HG03378 (cell line): ENCODE measurements around the gene SMIM22.
A peak's percentile ranks its signal among the peaks of the same experiment; 100 is the strongest.

Experiments used
- ATAC-seq: cut with Tn5 transposase; IDR thresholded peaks from one replicate; pipeline ENCODE4 v1.9.1; 2021; ENCODE audit warnings: mild to moderate bottlenecking, moderate library complexity; ENCODE audit not compliant: unreplicated experiment

SMIM22 gene

DNA sequence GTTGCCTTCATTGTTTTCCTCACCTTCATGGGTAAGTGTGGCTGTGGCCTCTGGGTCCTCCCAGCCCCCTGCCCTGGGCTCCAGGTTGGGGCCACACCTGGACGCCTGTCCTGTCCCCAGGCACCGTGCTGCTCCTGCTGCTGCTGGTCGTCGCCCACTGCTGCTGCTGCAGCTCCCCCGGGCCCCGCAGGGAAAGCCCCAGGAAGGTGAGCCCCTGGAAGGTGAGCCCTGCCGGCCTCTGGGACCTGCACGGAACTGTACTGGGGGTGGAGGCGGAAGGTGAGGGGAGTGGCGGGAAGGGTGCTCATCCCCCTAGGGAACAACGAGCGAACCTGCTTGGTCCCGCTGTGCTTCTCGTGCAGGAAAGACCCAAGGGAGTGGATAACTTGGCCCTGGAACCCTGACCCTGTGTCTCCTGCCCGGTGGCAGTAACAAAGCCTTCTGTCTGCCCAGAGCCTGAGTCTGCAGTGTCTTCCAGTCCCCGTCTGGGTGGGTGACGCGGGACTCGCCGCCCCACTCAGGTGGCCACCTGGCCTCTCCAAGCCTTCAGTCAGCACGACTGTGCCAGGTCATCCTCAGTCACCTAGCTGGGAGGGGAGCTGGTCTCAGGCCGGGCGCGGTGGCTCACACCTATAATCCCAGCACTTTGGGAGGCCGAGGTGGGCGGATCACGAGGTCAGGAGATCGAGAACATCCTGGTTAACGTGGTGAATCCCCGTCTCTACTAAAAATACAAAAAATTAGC lies 831 bp downstream of the SMIM22 start:
- ATAC-seq: no peak

DNA sequence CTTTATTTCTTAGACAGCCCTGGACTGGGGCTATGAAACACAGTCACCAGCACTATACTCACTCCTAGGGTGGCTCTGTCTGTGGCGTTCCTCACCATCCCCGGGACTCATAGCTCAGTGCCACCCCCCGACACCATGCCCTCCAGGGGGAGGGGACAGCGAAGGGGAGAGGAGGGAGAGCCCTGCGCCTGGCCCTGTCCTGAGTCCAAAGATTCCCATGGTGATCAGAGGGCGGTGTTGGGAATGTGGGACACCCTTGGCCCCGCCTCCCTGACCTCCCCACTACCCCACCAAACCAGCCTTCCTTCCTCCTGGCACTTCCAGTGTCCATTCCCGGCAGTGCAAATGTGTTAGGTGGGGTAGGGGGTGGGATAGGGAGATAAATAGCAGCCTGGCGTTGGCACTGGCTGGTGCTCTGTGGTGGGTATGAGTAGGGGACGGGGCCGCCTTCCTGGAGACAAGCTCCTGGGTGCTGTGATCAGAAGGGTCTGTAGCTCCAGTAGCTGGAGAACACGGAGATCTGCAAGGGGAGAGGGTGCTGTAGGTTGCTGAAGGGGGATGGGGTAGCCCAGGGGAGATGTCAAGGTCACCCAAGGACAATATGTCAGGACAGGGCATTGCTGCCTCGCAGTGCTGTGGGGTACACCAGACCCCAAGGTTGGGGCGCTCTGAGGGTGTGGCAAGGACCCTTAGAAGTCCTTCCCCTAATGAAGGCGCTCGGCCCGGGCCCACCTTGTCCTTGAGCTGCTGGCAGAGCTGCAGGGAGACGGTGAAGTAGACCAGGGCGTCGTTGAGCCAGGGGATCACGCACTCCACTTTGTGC lies 2.0 kb downstream of the SMIM22 start:
- ATAC-seq: no peak

DNA sequence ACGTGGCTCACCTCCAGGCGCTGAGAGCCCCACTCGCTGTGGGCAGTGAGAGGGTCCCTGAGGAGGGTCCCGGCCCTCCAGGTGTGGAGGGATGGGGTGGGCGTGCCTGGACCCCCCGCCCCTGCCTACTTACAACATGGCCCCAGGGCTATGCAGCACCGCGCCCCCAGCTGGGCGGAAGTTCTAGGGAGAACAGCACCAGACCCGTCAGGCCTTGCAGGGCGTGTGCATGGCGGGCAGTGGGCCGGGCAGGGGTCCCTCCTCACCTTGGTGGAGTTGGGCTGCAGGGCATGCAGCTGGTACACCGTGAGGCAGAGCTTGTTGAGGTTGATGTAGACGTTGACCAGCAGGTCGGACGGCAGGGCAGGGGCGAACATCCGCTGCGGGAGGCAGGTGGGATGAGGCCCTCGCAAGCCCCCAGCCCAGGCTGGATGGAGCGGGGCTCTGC lies 2.7 kb downstream of the SMIM22 start:
- ATAC-seq: no peak

DNA sequence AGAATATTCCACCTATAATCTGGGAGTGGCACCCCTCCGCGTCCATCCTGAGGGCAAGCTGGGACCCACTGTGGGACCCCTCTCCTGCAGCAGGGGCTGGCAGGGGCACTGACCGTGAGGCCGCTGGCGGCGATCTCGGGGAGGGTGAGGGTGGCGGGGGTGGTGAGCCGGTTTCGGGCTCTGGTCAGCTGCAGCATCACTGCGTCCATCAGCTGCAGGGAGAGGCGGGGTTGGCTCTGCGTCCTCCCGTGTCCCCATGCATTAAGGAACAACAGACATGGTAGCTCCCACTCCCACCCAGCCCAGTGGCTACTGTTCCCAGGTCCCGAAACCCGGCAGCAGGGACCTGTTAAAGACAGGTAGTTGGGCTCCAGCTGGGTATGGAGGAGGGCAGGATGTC lies 3.3 kb downstream of the SMIM22 start:
- no peak for ATAC-seq

DNA sequence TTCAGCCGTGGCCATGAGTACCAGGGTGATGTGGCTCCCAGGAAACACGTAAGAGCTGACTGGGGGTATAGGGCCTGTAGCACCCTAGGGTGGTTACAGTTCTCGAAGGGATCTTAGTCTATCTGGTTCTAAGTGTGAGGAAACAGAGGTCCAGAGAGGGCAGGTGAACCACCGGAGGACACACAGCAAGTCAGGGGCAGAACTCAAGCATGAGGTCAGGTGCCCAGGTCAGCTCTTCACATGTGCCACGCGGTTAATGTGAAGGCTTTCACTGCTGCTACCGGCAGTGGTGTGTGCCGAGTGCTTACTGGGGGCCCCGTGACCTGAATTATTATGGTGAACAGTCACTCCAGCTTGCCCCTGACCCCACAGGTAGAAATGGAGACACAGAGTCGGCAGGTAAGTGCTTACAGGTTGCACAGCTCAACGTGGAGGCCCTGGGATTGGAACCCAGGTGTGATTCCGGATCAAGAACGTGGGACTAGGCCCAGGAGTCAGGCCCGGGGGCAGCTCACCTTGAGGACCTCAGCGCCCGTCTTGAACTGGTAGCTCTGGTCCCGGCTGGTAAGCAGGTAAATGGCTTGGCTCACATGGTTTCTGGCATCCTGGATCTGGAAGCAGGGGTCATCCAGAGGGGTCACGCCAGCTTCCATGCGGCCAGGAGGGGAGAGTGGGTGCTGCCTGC lies 4.1 kb downstream of the SMIM22 start:
- ATAC-seq: no peak

DNA sequence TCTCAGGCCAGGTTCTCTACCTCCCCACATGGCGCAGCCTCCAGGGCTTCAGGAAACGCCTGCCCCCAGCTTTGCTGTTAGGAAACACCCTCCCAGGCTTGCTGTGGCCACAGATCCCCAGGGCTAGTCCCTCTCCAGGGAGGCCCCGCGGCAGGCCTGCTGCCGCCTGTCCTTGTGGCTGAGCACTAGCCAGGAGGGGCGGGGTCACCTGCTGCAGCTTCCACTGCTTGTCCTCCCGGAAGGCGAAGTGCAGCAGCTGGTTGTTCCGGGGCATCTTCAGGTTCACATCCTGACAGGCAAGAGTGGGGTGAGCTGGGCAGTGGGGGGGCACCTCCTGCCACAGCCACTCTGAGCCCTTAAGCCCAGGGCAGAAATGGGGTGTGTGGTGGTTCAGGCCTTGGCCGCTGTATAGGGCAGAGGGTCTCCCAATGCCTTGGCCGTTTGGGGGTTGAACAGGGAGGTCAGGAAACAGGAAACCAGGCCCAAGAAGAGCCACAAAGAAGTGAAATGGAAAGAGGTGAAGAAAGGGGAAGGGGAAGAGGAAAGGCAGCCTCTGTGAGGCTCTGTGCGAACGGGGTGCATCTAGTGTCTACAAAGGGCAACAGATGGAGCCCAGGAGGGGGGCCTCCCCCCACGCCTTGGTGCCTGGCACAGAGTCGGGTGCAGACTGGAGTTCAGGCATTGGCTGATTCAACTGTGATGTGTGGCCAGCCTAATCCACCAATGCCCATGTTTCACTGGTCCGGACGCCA lies 5.3 kb downstream of the SMIM22 start:
- ATAC-seq: no peak

DNA sequence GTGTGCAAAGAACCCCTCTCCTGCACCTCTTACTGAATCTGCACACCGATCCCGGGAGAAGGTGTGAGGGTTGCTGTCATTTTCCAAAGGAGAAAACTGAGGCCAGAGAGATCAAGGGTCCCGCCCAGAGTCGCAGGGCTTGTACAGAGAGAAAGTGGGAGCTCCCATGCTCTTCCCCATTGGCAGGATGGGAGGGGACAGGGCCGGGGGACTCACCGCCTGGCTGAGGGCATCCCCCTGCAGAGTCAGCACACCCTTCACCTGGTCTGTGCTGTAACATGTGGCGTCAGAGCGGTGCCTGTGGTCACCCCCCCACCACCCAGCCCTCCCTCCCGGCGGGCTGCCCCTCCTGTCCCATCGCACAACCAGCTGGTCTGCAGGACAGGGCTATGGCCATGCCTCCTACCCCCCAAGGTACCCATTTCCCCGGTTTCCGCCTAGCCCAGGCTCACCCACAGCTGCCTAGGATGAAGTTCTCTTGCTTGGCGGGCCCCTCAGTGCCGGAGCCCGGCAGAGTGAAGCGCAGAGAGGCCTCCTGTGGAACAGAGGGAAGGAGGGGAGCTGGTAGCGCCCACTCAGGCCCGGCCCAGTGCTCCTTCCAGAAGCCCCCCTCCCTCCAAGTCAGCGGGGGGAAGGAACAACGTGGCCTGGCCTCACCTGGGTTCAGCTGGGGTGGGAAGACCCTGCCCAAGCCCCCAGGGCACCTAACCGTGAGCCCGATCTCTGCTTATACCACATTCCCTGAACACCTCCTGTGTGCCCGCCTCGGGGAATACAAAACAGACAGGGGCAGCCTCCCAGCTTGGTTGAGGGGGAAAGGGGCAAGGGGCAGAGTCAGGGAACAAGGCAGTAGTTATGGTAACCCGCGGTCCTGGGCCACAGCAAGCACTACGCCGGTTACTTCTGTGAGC lies 6.1 kb downstream of the SMIM22 start:
- no peak for ATAC-seq

DNA sequence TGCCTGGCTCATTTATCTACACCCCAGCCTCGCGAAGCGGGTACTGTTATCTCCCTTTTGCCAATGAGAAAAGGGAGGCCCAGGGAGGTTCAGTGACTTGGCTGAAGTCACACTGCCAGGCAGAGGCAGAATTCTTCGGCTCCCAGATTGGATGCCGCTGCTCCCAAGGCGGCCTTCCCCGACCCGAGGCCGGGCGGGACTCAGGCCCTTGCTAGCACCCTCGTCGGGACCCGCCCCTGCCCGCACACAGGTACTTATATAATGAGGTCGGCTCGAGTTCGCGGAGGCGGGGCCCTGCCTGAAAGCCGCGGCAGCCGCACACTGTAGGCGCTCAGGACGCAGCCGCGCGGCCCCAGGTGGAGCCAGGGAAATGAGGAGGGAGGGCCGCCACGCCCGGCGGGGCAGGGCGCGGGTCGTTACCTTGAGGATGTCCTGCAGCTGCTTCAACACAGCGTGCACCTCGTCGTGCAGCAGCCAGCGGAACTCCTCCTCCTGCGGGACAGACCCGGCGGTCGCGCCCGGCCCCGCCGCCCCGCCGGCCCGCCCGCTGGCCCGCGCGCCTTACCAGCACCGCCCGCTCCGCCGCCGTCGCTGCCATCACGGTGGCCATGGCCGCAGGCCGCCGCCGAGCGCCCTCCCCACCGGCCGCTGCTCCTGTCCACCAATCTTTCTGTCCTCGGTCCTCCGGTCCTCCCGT lies 6.9 kb downstream of the SMIM22 start, which contains the start of gene ROGDI:
Gene ROGDI (minus strand): TSS at position 672 of the 697 bp plus-strand sequence. CDS start 62 bp downstream, at position 610.
- peak; percentile 33 for ATAC-seq

DNA sequence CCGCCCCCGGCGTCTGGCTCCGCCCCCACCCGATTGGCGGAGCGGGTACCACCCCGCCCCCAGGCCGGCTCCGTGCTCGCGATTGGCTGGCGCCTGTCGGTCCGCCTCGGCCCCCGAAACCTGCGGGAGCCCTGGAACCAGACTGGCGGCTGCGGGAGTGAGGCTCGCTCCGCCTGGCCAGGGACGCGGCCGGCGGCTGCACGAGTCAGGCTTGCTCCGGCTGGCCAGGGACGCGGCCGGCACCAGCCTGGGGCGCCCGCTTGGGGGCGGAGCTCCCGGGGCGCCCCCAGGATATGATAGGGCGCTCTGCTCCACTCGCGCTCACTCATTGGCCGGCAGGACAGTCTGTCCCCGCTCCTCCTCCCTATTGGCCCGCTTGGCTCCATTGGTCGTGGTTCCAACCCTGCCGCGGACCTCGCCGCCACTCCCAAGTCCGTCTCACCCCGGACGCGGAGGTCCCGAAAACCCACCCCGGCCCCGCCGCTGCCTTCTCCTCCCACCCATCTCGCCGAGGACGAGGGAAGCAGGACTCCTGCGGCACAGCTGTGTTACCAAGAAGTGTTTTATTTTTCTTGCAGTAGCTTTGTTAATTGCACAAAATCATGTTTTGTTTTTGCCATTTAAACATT lies 7.6 kb downstream of the SMIM22 start:
- peak; percentile 89 for ATAC-seq

DNA sequence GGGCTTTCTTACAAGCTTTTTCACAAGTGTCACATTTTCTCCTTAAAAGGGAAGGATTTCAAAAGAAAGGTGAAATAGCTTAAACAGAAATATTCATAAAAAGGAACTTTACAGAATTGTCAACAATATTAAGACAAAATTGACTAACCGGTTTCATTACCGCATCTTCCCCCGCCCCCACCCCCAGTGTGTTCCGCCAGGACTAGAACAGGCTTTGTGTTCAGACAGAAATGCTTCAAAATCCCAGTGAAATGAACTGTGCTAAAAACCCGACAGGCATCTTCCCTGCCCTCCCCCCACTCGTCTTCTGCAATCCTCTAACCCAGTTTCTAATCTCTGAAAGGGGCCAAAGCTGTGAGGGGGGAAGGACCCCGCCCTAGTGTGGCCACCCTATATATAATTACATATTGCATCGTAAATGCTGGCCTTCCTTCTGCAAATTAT lies 8.3 kb downstream of the SMIM22 start:
- no peak for ATAC-seq

DNA sequence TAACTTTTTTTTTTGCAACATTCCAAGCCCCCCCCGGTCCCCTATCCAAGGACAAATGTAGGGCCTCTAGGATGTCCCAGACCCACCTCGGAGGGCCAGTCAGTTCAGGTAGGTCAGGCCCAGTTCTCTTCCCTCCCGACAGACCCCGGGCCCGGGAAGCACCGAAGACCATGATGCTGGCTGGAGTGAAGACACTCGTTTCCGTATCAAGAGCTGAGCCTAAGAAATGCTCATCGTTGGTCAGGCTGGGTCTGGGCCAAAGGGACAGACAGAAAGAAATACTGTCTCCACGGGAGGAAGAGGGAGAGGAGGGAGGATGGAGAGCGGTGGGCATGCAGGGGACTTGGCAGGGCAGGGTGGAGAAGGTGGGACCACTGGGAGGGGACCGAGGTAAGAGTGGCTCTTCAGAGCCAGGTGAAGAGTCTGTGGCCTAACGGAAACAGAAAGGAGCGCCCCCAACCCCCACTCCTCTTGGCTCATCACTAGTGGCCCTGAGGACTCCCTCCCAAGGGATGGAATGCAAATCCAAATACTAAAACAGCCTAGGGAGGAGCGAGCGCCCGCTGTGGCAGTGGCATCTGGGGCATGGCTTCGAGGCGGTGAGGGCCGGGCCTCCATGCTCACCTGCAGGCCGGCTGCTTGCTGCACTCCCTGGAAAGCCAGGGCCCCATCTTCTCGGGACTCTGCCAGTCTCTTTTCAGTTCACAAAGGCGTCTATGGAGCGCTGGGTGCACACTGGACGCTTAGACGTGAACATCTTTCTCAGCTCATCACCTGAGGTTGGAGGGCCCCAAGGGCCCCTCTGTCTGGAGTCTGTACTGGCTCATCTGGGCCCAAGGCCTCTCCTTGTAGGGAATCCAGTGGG lies 9.0 kb downstream of the SMIM22 start:
- ATAC-seq: no peak

DNA sequence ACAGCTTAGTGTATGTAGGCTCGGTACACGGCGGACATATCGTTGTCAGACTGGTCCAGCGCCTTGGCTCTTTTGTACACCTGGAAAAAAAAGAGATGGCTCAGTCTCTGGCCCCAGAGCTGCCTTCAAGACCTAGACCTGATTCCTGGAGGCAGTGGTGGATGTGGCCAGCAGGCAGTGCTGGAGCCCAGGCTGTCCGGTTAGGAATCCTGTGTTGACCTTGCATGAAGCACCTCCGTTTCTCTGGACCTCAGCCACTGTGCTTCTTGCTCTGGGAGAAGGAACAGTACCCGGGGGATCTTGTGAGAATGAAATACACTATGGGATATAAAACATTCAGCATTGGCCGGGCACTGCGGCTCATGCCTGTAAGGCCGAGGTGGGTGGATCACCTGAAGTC lies 10.1 kb downstream of the SMIM22 start:
- ATAC-seq: no peak

DNA sequence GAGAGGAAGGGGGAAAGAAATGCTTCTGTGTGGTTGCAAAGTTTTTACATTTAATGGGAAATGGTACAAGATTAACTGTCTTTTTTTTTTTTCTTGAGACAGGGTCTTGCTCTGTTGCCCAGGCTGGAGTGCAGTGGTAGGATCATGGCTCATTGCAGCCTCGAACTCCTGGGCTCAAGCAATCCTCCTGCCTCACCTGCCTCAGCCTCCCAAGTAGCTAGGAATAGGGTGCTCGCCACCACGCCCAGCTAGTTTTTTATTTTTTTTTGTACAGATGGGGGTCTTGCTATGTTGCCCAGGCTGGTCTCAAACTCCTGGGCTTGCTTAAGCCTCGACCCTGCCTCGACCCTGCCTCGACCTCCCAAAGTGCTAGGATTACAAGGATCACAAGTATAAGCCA lies 11.1 kb downstream of the SMIM22 start:
- no peak for ATAC-seq

DNA sequence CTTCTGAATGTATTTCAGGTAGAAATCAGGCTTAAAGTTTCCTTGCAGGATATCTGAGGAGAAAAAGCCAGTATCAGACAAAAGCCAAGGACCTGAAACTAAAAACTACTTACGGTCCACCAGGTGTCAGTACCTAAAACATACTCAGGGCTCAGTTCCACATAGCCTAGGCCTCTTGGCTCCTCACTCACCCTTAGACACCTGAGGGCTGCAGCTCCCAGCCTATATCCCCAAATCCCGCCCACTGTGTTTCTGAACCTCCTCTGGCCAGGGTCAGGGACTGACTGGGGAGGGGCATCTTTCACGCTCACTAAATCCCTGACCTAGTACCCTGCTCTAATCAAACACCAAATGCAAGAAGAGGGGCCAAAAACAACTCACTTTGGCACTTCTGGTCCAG lies 16.1 kb downstream of the SMIM22 start:
- no peak for ATAC-seq

DNA sequence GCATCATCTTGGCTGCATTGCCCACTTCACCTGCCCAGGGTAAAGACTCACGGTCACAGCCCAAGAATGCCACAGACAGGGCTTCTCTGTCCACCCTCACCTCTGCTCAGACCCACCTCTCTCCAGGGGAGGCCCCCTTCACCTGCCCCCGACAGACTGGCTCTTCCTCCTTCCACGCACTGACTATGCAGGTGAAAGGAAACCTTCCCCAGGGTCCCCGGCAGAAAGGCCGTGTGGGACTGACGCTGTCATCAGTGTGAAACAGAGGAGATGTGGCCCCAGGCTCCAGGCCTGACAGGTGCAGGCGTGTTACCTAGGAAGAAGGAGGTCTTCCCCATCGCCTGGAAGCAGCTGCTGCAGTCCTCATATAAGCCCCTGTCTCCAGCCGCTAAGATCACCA lies 16.6 kb downstream of the SMIM22 start:
- no peak for ATAC-seq

DNA sequence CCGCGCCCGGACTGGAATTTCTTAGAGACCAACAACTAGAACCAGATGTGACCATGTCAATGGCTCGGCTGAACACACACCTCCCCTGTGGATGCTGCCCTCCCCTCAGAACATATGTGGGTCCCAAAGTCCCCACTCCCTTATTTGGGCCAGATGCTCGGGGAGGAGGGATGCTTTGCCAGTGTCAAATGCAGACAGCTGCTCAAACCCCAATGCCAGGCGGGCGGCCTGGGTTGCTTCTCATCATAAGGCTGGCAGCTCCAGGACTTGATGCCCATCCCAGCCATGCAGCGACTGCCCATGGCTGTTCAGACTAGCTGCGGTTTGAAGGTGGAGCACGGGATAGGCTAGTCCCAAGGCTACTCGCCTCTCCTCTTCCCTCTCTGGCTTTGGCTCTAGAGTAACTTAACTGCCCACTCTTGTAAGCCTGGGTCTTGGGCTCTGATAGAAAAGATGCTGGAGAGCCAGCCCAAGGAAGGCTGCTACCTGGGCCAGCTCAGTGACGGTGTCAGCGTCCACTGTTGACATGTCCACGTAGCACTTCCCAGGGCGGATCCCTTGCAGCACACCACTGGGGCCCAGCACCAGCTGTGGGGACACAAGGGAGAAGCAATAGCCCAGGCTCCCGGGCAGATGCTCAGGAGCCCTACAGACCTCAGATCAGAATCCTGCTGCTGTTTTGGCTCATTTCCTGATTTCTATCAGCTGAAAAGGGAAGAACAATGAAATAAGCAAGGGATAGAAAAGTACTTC lies 18.3 kb downstream of the SMIM22 start:
- no peak for ATAC-seq

DNA sequence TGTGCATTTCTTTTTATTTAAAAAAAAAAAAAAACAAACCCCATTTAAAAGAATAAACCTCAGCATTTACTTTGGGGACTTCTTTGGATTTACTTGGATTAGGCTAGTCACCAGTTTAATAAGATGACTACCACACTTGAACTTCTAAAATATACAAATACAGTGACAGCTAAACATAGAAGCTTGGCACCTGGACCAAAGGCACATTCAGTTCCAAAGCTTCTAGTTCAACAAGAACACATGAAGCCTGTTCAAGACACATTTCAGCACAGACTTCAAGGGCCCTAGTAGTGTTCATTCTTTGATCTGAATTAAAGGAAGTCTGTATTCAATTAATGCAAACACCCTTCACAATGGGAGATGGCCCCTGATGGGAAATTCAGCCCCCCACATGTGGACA lies 18.9 kb downstream of the SMIM22 start:
- ATAC-seq: no peak
